Activated CD8-positive, alpha-beta T cell treated with anti-CD3 and anti-CD28 coated beads for 36 hours (primary cell): Measurements from ENCODE around the gene COL6A3. TPM values are rescaled to one million over a fixed set of nuclear protein-coding genes. Genes with fewer than 3 reads are reported as not detected.

Experiments
- ATAC-seq: fragments of 200-7000 bp; cut with Tn5 transposase; one replicate; pipeline ENCODE4 v1.10.0; 2021; ENCODE audit warnings: mild to moderate bottlenecking, moderate library complexity
- CTCF ChIA-PET: fragments of 350-600 bp; sonication (Branson Sonifier 250); formaldehyde crosslinking; loops from one replicate; lab custom pipeline; 2021; ENCODE audit warnings: antibody characterized with exemption; lab: Charles Lee
- POLR2A ChIA-PET: fragments of 350-600 bp; sonication (Branson Sonifier 250); formaldehyde crosslinking; loops from one replicate; lab custom pipeline; 2021; ENCODE audit warnings: antibody characterized with exemption; lab: Charles Lee
- DNase-seq: peaks from one replicate; pipeline ENCODE4 v3.0.0-alpha.2; 2020
- H3K27ac Mint-ChIP-seq: one replicate; pipeline ENCODE4 v1.8.0; 2021; ENCODE audit warnings: mild to moderate bottlenecking, mixed read lengths
- H3K27me3 Mint-ChIP-seq: one replicate; pipeline ENCODE4 v1.8.0; 2021; ENCODE audit warnings: mixed read lengths
- H3K36me3 Mint-ChIP-seq: one replicate; pipeline ENCODE4 v1.8.0; 2021; ENCODE audit warnings: low read depth, mixed read lengths
- H3K4me1 Mint-ChIP-seq: one replicate; pipeline ENCODE4 v1.8.0; 2021; ENCODE audit warnings: low read depth, mixed read lengths
- H3K4me3 Mint-ChIP-seq: one replicate; pipeline ENCODE4 v1.8.0; 2021; ENCODE audit warnings: mild to moderate bottlenecking, moderate library complexity, mixed read lengths
- H3K9me3 Mint-ChIP-seq: one replicate; pipeline ENCODE4 v1.8.0; 2021; ENCODE audit warnings: mixed read lengths
- intact Hi-C: fragments of 100-400 bp; cut with micrococcal nuclease; formaldehyde crosslinking; loops from one replicate; pipeline ENCODE4 v1.10.0; 2022
- total RNA-seq, 2 experiments: library from RNA; stranded (reverse); gene quantifications; one replicate each; pipeline ENCODE4 v1.2.3, GENCODE V29; 2021
- TF ChIP-seq, protein P1 (sequence below): fragments of 200-600 bp; IDR thresholded peaks from one replicate; pipeline ENCODE4 v1.8.0; 2022; ENCODE audit warnings: antibody characterized with exemption, mild to moderate bottlenecking

Gene COL6A3
- total RNA-seq, 2 experiments from 2014 or later: 4.0 to 4.1 TPM

DNA sequence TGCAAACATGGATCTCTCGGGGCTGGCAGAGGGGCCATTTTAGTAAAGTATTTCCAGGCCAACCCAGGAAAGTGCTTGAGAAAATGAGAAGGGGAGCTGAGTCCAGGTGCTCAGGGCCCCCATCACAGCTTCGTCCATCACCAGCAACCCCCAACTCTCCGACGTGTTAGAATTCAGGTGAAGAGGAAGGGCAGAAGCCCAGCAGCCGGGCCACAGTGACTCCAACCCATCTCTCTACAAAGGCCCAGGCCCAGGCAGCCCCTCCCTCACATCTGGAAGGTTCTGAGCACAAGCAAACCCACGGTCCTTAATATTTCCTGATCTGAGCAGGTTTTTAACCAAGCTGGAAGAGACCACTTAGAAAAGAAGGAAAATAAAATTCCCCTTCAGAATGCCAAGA, 34.7 kb upstream of the COL6A3 start:
- H3K4me3 Mint-ChIP-seq: no peak overlapping the region
- H3K36me3 Mint-ChIP-seq: no peaks in the 10 kb centered on the region
- ChIA-PET CTCF (interaction anchor here (1.0 to 2.3 kb wide), 4 partner anchors 22 to 64 kb away, joined by 3 to 9 read pairs (median 5); no protein-coding TSS in a partner anchor), POLR2A (interaction anchor here (1.1 to 1.4 kb wide), 2 partner anchors 14 to 166 kb away, joined by 3 read pairs; no protein-coding TSS in a partner anchor)
- H3K9me3 Mint-ChIP-seq: no peaks in the 10 kb centered on the region
- H3K27me3 Mint-ChIP-seq: no peaks in the 10 kb centered on the region
- DNase-seq (no peak), ATAC-seq (no peak)
- H3K27ac Mint-ChIP-seq: no peak overlapping the region
- peaks cover 15% of the 10 kb centered on the region for H3K4me1 Mint-ChIP-seq
- TF ChIP-seq, protein P1, sequence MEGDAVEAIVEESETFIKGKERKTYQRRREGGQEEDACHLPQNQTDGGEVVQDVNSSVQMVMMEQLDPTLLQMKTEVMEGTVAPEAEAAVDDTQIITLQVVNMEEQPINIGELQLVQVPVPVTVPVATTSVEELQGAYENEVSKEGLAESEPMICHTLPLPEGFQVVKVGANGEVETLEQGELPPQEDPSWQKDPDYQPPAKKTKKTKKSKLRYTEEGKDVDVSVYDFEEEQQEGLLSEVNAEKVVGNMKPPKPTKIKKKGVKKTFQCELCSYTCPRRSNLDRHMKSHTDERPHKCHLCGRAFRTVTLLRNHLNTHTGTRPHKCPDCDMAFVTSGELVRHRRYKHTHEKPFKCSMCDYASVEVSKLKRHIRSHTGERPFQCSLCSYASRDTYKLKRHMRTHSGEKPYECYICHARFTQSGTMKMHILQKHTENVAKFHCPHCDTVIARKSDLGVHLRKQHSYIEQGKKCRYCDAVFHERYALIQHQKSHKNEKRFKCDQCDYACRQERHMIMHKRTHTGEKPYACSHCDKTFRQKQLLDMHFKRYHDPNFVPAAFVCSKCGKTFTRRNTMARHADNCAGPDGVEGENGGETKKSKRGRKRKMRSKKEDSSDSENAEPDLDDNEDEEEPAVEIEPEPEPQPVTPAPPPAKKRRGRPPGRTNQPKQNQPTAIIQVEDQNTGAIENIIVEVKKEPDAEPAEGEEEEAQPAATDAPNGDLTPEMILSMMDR: no peak
- intact Hi-C loops: no loop called here

GRCh38 chr2:237448171-237448570, 34.2 kb upstream of the COL6A3 start:
- DNase-seq (no peak), ATAC-seq (no peak)
- intact Hi-C loops: no loop called here
- no peaks in the 10 kb centered on the region for H3K27me3 Mint-ChIP-seq
- H3K4me1 Mint-ChIP-seq: peaks cover 15% of the 10 kb centered on the region
- no peak overlapping the region for H3K27ac Mint-ChIP-seq
- no peaks in the 10 kb centered on the region for H3K36me3 Mint-ChIP-seq
- TF ChIP-seq, protein P1: no peak
- H3K4me3 Mint-ChIP-seq: no peak overlapping the region
- ChIA-PET POLR2A (interaction anchor here (1.1 to 1.4 kb wide), 3 partner anchors 13 to 165 kb away, joined by 3 read pairs; no protein-coding TSS in a partner anchor), CTCF (interaction anchor here (1.0 to 2.3 kb wide), 5 partner anchors 10 to 65 kb away, joined by 3 to 9 read pairs (median 6); no protein-coding TSS in a partner anchor)
- no peaks in the 10 kb centered on the region for H3K9me3 Mint-ChIP-seq

DNA sequence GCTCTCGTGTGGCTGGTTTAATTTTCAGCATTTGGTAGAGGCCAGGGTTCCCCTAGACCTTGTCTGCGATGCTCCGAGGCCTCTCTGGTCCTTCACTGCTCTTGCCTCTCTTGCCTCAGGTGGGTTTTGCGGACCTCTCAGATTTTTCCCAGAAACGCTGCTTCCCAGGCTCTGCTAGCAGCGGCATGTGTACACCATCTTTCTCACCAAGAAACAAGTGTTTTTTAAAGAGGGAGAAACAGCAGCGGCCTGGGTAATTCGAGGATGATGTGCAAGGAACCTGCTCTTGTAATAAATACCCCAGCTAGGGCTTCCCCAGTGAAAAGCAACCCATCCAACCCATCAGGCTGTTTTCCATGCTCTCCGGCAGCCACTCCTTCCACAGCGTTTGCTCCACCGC, 33.5 kb upstream of the COL6A3 start:
- Mint-ChIP-seq H3K4me1 (peaks cover 17% of the 10 kb centered on the region), H3K27me3 (no peaks in the 10 kb centered on the region), H3K27ac (no peak overlapping the region), H3K9me3 (no peaks in the 10 kb centered on the region), H3K4me3 (no peak overlapping the region), H3K36me3 (no peaks in the 10 kb centered on the region)
- ChIA-PET POLR2A (interaction anchor here (1.1 to 1.4 kb wide), 3 partner anchors 12 to 165 kb away, joined by 3 read pairs; no protein-coding TSS in a partner anchor), CTCF (interaction anchor here (1.0 to 2.0 kb wide), 3 partner anchors 11 to 65 kb away, joined by 3 to 6 read pairs (median 3); no protein-coding TSS in a partner anchor)
- intact Hi-C loops: no loop called here
- no peak for DNase-seq
- TF ChIP-seq, protein P1: no peak
- no peak for ATAC-seq

DNA sequence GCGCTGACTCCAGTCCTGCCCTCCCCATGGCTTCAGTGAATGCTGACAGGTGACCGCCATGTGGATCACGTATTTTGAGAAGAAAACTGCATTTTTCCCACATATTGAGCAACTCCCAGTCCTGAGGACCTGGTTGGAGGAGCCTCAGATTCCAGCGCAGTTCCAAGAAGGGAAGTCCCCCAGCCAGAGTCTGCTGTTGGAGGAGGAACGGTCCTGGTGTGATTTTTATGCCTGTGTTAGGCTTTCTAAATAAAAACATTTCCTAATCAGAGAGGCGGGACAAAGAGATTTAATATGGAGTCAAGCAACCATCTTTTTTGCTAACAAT, 32.3 kb upstream of the COL6A3 start:
- H3K4me1 Mint-ChIP-seq: peaks cover 29% of the 10 kb centered on the region
- POLR2A ChIA-PET: interaction anchor here (0.9 kb wide), 1 partner anchor 14 kb away, joined by 3 read pairs; no protein-coding TSS in a partner anchor
- H3K27ac Mint-ChIP-seq: no peak overlapping the region
- DNase-seq (no peak), ATAC-seq (no peak)
- no peaks in the 10 kb centered on the region for H3K27me3 Mint-ChIP-seq
- H3K36me3 Mint-ChIP-seq: no peaks in the 10 kb centered on the region
- TF ChIP-seq, protein P1: no peak
- H3K4me3 Mint-ChIP-seq: no peak overlapping the region
- intact Hi-C loops: no loop called here
- H3K9me3 Mint-ChIP-seq: no peaks in the 10 kb centered on the region
- CTCF ChIA-PET: interaction anchor here (2.0 kb wide), 1 partner anchor 29 kb away, joined by 6 read pairs; no protein-coding TSS in a partner anchor

DNA sequence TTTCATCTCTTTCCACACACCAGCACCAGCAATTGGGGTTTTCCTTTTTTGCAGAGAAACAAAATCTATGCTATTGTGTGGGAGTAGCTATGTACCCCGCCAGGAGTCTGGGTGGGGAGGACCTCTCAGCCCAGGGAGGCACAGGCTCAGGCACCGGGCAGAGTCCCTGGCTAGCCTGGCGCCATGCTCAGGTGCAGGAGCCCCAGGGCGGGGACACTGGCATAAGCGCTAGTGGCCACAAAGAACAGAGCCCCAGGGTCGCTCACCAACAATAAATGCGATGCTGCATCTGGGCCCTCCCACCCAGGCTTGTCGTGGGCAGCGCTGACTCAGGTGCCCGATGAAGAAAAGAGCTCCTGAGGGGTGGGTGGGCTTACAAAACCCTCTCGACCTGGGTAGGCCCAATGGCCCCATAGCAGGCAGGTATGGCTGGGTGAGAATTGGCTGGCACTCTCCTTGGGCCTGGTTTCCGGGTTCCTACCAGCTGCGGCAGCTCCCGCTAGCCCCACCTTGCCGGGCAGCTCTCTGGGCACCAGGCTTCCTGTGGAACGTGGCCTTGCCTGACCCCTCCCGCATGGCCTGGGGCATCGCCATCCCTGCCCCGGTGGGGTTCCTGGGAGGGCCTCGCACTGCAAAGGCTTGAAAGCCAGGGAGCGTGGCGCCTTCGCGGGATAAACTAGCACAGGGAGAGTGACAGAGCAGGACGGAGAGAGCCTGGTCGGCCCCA, 31.8 kb upstream of the COL6A3 start:
- no peaks in the 10 kb centered on the region for H3K9me3 Mint-ChIP-seq
- TF ChIP-seq, protein P1: no peak
- ATAC-seq (no peak), DNase-seq (no peak)
- ChIA-PET CTCF (interaction anchor here (0.8 to 2.0 kb wide), 3 partner anchors 24 to 29 kb away, joined by 3 to 6 read pairs (median 3); no protein-coding TSS in a partner anchor), POLR2A (interaction anchor here (0.9 to 1.4 kb wide), 2 partner anchors 14 to 18 kb away, joined by 3 to 4 read pairs; no protein-coding TSS in a partner anchor)
- intact Hi-C loops: no loop called here
- no peak overlapping the region for H3K4me3 Mint-ChIP-seq
- no peaks in the 10 kb centered on the region for H3K27me3 Mint-ChIP-seq
- H3K4me1 Mint-ChIP-seq: peaks cover 34% of the 10 kb centered on the region
- H3K36me3 Mint-ChIP-seq: no peaks in the 10 kb centered on the region
- no peak overlapping the region for H3K27ac Mint-ChIP-seq
